Measurements from ENCODE around the gene MACROD1.

The MACROD1 gene

DNA sequence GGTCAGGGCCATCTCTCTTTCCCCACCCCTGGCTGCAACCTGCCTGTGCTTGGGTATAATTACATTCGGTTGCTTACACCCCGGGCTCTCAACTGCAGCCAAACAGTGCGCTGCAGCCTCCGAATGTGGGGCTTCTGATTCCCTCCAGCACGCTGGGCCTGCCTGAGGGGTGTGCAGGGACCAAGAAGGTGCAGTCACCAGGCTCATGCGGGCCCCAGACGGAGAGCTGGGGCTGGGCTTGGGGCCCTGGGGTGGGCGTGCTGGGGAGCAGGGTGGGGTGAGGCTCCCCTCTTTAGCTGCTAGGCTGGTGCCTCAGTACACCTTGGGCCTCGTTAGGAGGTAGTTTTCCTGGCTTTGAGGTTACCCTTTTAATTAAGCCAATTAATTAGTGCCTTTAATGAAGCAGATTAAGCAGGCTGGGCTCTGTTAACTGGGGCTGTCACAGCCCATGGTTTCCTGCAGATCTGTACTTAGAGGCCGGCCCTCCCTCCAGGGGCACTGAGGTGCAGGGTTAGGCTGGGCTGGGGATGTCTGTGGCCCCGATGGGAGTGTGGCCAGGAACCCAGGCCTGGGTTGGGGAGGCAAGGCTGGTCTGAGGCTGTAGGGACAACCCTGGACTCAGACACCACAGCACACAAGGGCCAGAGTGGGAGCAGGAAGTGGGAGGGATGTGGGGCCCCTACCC, 112.8 kb downstream of the MACROD1 start:
- Histone ChIP-seq H3K9me3 (ENCODE audit: control insufficient read depth, low read length) (no peaks in the 10 kb centered on the region), H3K4me2 (ENCODE audit: low read length) (no peak overlapping the region), H3K4me3 (ENCODE audit: low read depth, low read length) (no peak overlapping the region), H3K36me3 (ENCODE audit: control insufficient read depth, insufficient read depth, low read length) (no peaks in the 10 kb centered on the region), H3K27ac (no peak overlapping the region), H3K79me2 (no peaks in the 10 kb centered on the region), H2AFZ (no peak overlapping the region), H3K4me1 (no peaks in the 10 kb centered on the region), H3K9ac (no peak overlapping the region), H3K27me3 (ENCODE audit: control insufficient read depth, insufficient read depth, low read length) (no peaks in the 10 kb centered on the region)
- TF ChIP-seq, protein P1, sequence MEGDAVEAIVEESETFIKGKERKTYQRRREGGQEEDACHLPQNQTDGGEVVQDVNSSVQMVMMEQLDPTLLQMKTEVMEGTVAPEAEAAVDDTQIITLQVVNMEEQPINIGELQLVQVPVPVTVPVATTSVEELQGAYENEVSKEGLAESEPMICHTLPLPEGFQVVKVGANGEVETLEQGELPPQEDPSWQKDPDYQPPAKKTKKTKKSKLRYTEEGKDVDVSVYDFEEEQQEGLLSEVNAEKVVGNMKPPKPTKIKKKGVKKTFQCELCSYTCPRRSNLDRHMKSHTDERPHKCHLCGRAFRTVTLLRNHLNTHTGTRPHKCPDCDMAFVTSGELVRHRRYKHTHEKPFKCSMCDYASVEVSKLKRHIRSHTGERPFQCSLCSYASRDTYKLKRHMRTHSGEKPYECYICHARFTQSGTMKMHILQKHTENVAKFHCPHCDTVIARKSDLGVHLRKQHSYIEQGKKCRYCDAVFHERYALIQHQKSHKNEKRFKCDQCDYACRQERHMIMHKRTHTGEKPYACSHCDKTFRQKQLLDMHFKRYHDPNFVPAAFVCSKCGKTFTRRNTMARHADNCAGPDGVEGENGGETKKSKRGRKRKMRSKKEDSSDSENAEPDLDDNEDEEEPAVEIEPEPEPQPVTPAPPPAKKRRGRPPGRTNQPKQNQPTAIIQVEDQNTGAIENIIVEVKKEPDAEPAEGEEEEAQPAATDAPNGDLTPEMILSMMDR (IDR thresholded peaks at IDR 0.05), result no peak

DNA sequence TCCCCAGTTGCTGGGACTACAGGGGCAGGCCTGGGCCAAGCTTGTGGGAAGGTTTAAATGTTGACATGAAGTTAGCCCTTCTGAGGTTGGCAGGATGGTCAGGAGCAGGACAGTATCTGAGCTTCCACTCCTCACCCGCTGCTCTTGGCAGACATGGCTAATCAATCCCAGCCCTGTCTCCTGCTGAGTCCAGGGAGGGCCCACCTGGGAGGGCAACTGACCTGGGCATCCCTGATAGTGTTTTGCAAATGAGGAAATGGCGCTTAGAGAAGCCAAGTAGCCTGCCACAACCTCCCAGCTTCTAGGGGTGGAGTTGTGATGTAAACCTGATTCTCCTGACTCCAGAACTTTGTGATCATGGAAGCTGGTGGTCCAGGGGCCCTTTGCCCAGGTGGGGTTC, 113.5 kb downstream of the MACROD1 start:
- TF ChIP-seq, protein P1 (IDR thresholded peaks at IDR 0.05), result no peak
- no peak overlapping the region for H3K9ac ChIP-seq
- H3K27ac ChIP-seq, result no peak overlapping the region
- H3K4me3 ChIP-seq (ENCODE audit: low read depth, low read length), result no peak overlapping the region
- no peaks in the 10 kb centered on the region for H3K9me3 ChIP-seq (ENCODE audit: control insufficient read depth, low read length)
- H3K4me1 ChIP-seq, result no peaks in the 10 kb centered on the region
- H3K4me2 ChIP-seq (ENCODE audit: low read length), result no peak overlapping the region
- no peak overlapping the region for H2AFZ ChIP-seq
- H3K79me2 ChIP-seq, result no peaks in the 10 kb centered on the region
- H3K36me3 ChIP-seq (ENCODE audit: control insufficient read depth, insufficient read depth, low read length), result no peaks in the 10 kb centered on the region
- no peaks in the 10 kb centered on the region for H3K27me3 ChIP-seq (ENCODE audit: control insufficient read depth, insufficient read depth, low read length)

GRCh38 chr11:64051297-64051696, 114.6 kb downstream of the MACROD1 start:
- H3K4me3 ChIP-seq (ENCODE audit: low read depth, low read length), result no peak overlapping the region
- no peaks in the 10 kb centered on the region for H3K27me3 ChIP-seq (ENCODE audit: control insufficient read depth, insufficient read depth, low read length)
- H3K4me2 ChIP-seq (ENCODE audit: low read length), result no peak overlapping the region
- H2AFZ ChIP-seq, result no peak overlapping the region
- no peaks in the 10 kb centered on the region for H3K4me1 ChIP-seq
- no peaks in the 10 kb centered on the region for H3K9me3 ChIP-seq (ENCODE audit: control insufficient read depth, low read length)
- H3K27ac ChIP-seq, result no peak overlapping the region
- TF ChIP-seq, protein P1 (IDR thresholded peaks at IDR 0.05), result no peak
- no peaks in the 10 kb centered on the region for H3K36me3 ChIP-seq (ENCODE audit: control insufficient read depth, insufficient read depth, low read length)
- H3K9ac ChIP-seq, result no peak overlapping the region
- no peaks in the 10 kb centered on the region for H3K79me2 ChIP-seq

GRCh38 chr11:64049509-64049908, 116.4 kb downstream of the MACROD1 start:
- Histone ChIP-seq H3K27ac (no peak overlapping the region), H2AFZ (no peak overlapping the region), H3K4me3 (ENCODE audit: low read depth, low read length) (no peak overlapping the region), H3K27me3 (ENCODE audit: control insufficient read depth, insufficient read depth, low read length) (no peaks in the 10 kb centered on the region), H3K36me3 (ENCODE audit: control insufficient read depth, insufficient read depth, low read length) (no peaks in the 10 kb centered on the region), H3K9me3 (ENCODE audit: control insufficient read depth, low read length) (no peaks in the 10 kb centered on the region), H3K4me1 (no peaks in the 10 kb centered on the region), H3K4me2 (ENCODE audit: low read length) (no peak overlapping the region), H3K9ac (no peak overlapping the region), H3K79me2 (no peaks in the 10 kb centered on the region)
- TF ChIP-seq, protein P1 (IDR thresholded peaks at IDR 0.05), result no peak
